ENCODE results near the gene CTIF. TPM values are rescaled to one million over a fixed set of nuclear protein-coding genes. Genes with fewer than 3 reads are reported as not detected.
A peak's percentile ranks its signal among the peaks of the same experiment; 100 is the strongest.

CTIF gene
- total RNA-seq, 1 experiment from 2014 or later = 26.5 TPM

- POLR2A ChIA-PET = interaction anchor here (0.6 kb wide), 1 partner anchor 55 kb away, joined by 3 read pairs; no protein-coding TSS in a partner anchor
These were observed 335.9 kb downstream of the CTIF start for GRCh38 chr18:48874701-48875162.

GRCh38 chr18:48875314-48875941, 336.6 kb downstream of the CTIF start:
- no TSS peak for BruUV-seq (replicated peaks)
- in situ Hi-C loops (cut with HindIII; ENCODE audit: low pct_unique_long_range_greater_than_20kb, low sequenced_read_pairs) = no loop called here

More at GRCh38 chr18:48874701-48875162, 335.9 kb downstream of the CTIF start:
- intact Hi-C loops (cut with micrococcal nuclease; ENCODE audit: unreplicated experiment) = no loop called here
- CTCF ChIA-PET = no interaction called here
- in situ Hi-C loops (cut with HindIII; ENCODE audit: low pct_unique_long_range_greater_than_20kb, low sequenced_read_pairs) = no loop called here
- no TSS peak for BruUV-seq (replicated peaks)
- Histone ChIP-seq H3K27ac (ENCODE audit: low read length) (peak overlapping the region; percentile 73), H3K9me3 (ENCODE audit: control insufficient read depth, insufficient read depth, low read depth, low read length) (no peaks in the 10 kb centered on the region), H3K4me3 (ENCODE audit: low read depth in 2 of 2, low read length in 2 of 2) (no peak overlapping the region), H3K27me3 (ENCODE audit: control insufficient read depth, insufficient read depth, low read length) (no peaks in the 10 kb centered on the region), H3K4me1 (ENCODE audit: control insufficient read depth, insufficient read depth, low read length) (peaks cover 37% of the 10 kb centered on the region), H3K36me3 (ENCODE audit: control insufficient read depth, insufficient read depth, low read length) (no peaks in the 10 kb centered on the region)
- DNase-seq (ENCODE audit: low read depth, low spot score) (no peak), ATAC-seq (no peak)
- TF ChIP-seq TCF7L2 (IDR thresholded peaks at IDR 0.05; ENCODE audit: low read depth, low read length) (no peak), REST (IDR thresholded peaks at IDR 0.05; ENCODE audit: insufficient read depth in 1 of 2, low read depth in 2 of 2, low read length in 1 of 2) (no peak), SIN3A (IDR thresholded peaks at IDR 0.05; ENCODE audit: borderline replicate concordance, insufficient read depth, low read depth, low read length) (no peak), CTCF (IDR thresholded peaks at IDR 0.05) (no peak), POLR2AphosphoS5 (IDR thresholded peaks at IDR 0.05; ENCODE audit: low read depth, low read length) (no peak)

More at GRCh38 chr18:48875314-48875941, 336.6 kb downstream of the CTIF start:
- no peaks in the 10 kb centered on the region for H3K36me3 ChIP-seq (ENCODE audit: control insufficient read depth, insufficient read depth, low read length)
- TF ChIP-seq REST (IDR thresholded peaks at IDR 0.05; ENCODE audit: insufficient read depth in 1 of 2, low read depth in 2 of 2, low read length in 1 of 2) (no peak), SIN3A (IDR thresholded peaks at IDR 0.05; ENCODE audit: borderline replicate concordance, insufficient read depth, low read depth, low read length) (no peak), TCF7L2 (IDR thresholded peaks at IDR 0.05; ENCODE audit: low read depth, low read length) (no peak), CTCF (IDR thresholded peaks at IDR 0.05) (no peak), POLR2AphosphoS5 (IDR thresholded peaks at IDR 0.05; ENCODE audit: low read depth, low read length) (no peak)
- ChIA-PET CTCF (no interaction called here), POLR2A (interaction anchor here (0.6 kb wide), 2 partner anchors 54 to 363 kb away, joined by 3 read pairs; no protein-coding TSS in a partner anchor)
- intact Hi-C loops (cut with micrococcal nuclease; ENCODE audit: unreplicated experiment) = no loop called here
- peaks cover 37% of the 10 kb centered on the region for H3K4me1 ChIP-seq (ENCODE audit: control insufficient read depth, insufficient read depth, low read length)
- no peaks in the 10 kb centered on the region for H3K27me3 ChIP-seq (ENCODE audit: control insufficient read depth, insufficient read depth, low read length)
- ATAC-seq (peak; percentile 3; the same call in 1 of the 2 replicates), DNase-seq (ENCODE audit: low read depth, low spot score) (no peak)
- H3K27ac ChIP-seq (ENCODE audit: low read length) = peak overlapping the region; percentile 73; the same call in 1 of the 2 replicates
- H3K9me3 ChIP-seq (ENCODE audit: control insufficient read depth, insufficient read depth, low read depth, low read length) = no peaks in the 10 kb centered on the region
- H3K4me3 ChIP-seq (ENCODE audit: low read depth in 2 of 2, low read length in 2 of 2) = no peak overlapping the region
